HG03460 (cell line): ENCODE measurements around the gene CACNA2D3.

Experiments used
- ATAC-seq: cut with Tn5 transposase; IDR thresholded peaks from one replicate; pipeline ENCODE4 v1.9.1; 2021; ENCODE audit not compliant: unreplicated experiment

The CACNA2D3 gene

GRCh38 chr3:55030938-55031337 lies 908.6 kb downstream of the CACNA2D3 start:
- no peak for ATAC-seq

DNA sequence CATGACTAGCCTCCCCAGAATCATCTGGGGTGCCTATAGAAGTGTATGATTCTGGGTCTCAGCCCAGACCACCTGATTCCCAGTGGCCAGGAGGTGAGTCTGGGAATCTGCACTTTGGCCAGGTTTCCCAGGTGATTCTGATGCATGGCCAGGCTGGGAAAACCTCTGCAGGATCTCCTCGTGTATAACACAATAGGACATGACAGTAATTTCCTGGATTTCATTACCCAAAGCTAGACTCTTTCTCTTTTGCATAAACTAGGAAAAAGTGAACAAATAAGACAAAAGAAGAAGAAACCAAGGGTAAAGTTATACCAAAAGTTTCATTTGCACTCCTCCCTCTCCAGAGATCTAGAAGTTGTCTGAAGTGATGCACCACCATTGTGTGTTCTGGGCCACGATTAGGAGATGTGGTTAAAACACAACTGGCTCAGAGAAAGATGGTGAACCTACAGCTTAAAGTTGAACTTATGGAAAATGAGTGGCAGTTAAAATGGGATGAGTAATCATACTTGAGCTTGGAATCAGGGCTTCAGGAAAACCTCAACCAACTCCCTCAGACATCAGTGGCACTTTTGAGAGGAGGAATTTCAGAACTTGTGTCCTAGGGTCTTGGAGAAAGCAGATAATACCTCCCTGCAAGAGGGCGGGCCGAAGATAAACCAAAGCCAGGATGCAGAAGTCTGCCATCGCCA lies 914.7 kb downstream of the CACNA2D3 start:
- no peak for ATAC-seq

- no peak for ATAC-seq
Measured at GRCh38 chr3:55042591-55042990, 920.2 kb downstream of the CACNA2D3 start.

- no peak for ATAC-seq
Measured at GRCh38 chr3:55044486-55044885, 922.1 kb downstream of the CACNA2D3 start.

DNA sequence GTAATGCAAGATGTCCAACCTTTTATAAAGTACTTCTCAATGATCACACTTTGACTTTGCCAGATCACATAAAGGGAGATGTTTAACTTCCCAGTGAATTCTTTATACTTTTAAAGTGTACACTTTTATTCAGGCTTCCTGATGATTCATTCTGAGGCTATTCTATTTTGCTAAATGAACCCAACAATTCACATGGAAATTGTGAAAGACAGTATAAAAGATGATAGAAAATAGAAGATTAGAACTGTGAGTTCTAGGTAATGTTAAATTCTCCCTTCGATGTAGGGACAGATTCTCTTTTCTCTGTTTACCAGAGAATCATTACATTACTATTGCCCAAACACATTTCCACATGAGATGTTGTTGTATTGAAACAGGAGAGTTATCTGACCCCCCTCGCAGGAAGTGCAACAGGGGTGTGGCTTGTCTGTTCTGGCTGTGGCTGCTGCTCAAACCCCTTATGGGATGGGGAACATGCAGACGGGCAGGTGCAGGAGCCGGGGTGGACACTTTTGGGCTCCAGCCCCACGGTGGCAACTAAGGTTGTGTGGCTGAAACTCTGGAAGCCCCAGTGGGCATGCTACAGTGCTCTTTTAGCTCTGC lies 936.8 kb downstream of the CACNA2D3 start:
- no peak for ATAC-seq

- ATAC-seq: no peak
Measured at GRCh38 chr3:55060896-55061719, 938.8 kb downstream of the CACNA2D3 start.

DNA sequence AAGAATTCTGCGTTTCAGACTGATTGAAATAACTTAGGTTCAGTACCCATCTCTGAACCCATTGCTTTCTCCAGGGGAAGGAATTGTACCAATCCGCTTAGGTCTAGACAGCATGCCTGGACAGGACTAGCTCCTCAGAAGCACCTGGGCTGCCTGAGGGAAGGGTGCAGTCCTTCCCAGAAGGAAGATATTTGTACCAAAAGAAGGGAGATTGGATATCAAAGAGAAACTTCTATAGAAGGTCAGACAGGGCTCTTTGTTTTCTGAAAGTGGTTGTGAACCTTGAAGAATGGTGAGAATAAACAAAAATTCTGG lies 939.3 kb downstream of the CACNA2D3 start:
- ATAC-seq: no peak

- ATAC-seq: no peak
Measured at GRCh38 chr3:55064164-55064563, 941.8 kb downstream of the CACNA2D3 start.

GRCh38 chr3:55065331-55065730 lies 943.0 kb downstream of the CACNA2D3 start:
- ATAC-seq: no peak

DNA sequence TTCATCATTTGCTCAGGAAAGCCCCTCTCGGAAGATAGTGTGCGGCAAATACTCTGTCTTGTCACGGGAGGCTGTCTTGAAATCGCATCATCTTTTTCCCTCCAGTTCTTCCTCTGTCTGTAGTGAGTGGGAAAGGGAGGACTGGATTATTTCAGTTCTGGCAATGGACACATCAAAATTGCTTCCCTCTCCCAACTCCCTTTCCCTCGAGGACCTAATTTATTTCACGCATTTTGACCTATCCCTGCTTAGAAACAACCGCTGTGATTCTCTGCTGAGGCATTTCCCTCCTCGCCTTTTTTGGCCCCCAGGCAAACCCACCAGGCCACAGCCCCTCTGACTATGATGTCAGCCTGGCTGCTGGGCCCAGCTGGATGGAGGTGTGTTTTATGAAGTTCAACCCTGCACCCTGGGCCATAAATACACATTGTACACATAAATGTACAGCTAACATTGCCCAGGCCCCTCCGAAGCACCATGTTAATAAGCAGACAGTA lies 944.2 kb downstream of the CACNA2D3 start:
- ATAC-seq: no peak

GRCh38 chr3:55069950-55070349 lies 947.6 kb downstream of the CACNA2D3 start:
- ATAC-seq: no peak

DNA sequence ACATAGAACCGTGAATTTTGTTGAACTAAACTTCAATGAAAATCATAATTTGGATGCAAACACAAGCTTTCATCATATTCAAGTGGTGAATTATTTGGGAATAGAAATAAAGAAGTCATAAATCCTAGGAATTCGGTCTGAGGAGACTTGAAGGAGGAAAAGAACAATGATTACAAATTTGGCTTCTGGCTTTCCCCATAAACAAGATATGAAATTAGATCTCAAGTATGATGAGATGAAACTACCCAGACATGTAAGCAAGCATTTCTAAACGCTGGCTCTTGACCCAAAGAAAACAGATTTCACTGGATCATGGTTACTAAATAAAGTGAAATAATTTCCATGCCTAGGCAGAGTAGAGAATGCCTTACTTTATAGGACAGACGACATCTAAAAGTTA lies 952.4 kb downstream of the CACNA2D3 start:
- no peak for ATAC-seq

DNA sequence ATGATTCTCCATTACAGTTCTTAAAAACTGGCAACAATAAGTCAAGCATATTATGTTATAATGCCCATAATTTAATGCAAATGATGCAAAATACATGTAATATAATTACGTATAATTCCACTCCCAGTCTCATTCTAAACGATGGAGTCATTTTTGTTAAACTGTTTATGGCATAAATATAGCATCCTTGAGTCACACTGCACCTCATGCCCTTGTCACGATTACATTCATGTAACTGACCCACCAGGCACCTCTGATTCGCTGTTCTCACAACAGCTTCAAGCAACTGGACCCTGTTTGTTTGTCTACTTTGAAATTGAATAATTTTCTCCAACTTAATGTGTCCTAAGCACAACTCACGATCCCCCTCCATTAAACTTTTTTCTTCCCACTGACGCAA lies 953.5 kb downstream of the CACNA2D3 start:
- ATAC-seq: no peak

DNA sequence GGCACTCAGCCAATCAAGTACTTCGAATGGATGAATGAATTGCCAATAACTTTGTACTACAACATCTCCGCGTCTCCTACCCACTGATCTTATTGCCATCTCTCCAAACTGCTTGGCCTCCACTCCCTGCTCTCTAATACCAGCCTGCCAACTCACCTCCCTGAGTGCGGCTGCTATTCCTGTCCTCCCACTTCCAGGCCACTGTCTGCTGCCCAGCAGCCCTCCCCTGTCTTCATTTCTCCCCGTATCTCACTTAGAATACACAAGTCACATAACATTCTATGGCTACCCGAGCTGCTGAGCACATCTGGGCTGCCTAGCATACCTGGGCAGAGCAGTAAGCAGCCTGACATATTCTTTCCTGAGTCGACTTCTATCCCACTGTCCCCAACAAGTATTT lies 955.4 kb downstream of the CACNA2D3 start:
- ATAC-seq: no peak

DNA sequence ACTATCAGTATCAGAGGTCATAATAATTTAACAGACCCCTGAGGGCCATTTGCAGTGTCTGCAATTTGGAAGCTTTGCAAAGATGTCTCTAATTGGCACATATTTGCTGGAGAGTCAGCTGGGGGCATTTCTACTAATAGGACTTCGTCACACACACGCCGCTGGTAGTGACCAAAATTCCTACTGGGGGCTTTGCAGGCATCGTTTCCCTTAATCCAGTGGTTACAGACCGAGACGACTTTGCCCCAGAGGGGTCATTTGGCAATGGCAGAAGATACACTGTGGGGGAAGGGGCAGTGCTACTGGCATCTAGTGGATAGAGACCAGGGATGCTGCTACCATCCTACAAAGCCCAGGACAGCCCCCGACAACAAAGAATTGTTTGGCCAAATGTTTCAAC lies 956.5 kb downstream of the CACNA2D3 start:
- no peak for ATAC-seq

DNA sequence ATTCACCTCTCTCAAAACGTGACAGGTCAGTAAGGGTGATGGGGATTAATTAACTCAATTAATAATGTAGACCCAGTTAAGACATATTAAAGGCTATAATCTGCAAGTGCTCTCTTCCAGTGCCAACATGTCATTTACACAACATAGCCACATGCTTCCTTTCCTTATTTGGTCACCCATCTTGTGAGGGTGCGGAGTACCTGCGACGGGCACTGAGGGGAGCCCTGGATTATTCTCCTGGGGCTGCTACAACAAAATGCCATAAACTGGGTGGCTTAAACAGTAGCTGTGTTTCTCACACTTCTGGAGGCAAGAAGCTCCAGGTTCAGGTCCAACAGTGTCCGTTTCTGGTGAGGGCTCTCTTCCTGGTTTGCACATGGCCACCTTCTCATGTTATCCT lies 962.9 kb downstream of the CACNA2D3 start:
- ATAC-seq: no peak

DNA sequence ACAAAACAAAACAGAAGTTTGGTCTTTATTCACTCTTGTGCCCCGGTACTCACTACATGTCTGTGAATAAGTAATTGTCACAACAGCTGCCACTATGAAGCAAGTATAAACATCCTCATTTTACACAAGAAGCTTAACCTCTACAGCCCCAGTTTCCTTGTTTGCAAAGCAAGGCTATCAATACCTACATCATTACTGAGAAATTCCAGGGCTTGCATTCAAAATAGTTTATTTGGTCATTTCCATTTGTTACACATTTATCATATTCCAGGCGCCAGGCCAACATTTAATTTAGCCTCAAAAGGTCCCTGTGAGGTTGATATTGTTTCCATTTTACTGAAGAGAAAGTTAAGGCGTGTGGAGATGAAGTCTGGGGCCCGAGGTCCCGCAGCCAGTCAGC lies 966.9 kb downstream of the CACNA2D3 start:
- no peak for ATAC-seq

GRCh38 chr3:55090291-55090690 lies 967.9 kb downstream of the CACNA2D3 start:
- no peak for ATAC-seq

DNA sequence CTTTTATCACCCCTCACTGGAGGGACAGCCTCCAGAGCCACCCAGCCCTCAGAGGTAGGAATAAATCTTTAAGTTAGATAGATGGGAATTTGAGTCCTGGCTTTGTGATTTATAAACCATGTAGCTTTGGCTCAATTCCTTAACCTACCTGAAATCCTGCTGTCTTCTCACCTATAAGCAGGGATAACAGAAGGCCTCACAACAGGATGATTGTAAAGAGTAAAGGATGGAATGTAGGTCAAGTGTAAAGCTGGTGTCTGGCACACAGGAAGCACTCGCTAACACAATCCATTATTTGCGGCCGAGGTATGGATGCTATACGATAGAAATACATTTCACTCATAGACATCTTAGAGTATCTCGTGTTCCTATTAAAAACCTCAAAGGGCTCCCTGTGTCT lies 968.4 kb downstream of the CACNA2D3 start:
- no peak for ATAC-seq

DNA sequence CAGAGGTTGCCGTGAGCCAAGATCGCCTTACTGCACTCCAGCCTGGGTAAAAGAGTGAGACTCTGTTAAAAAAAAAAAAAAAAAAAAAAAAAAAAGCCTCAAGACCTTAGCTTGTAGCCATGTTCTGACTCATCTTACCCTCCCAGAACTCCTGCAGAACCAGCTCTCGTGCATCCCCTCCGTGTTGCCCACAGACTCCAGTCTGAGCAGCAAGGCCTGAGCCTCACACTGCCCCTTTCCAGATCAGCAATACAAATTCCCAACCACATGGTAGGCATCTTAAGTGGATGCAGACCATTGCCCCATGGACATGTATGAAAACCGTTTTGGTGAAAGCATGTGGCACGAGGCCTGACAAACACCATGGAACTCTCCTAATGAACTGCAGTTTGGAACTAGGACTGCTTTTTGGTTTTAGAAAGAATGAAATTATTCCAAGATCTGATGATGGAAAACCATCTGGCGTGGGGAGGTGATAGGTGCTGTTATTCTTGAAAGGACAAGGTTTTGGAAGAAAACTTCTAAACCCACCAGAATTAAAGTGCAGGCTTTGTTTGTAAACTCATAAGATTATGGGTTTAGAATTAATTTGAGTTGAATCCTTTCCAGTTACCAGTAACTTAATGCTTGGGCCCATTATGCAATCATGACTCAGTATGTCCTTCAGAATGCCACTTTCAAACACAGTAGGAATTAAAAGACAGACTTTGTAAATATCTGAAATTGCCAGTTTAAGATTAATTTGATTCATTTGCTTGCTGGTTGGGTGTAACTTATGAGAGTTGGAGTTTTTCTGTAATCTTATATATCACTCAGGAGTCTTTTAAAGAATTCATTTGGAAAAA lies 969.3 kb downstream of the CACNA2D3 start:
- ATAC-seq: no peak

- no peak for ATAC-seq
Measured at GRCh38 chr3:55094676-55095075, 972.3 kb downstream of the CACNA2D3 start.
